Stimulated activated CD4-positive, alpha-beta T cell treated with anti-CD3 and anti-CD28 coated beads, Interleukin-4, amount 100 ng/mL, for 4 hours (primary cell): ENCODE measurements around the gene PPP4R4.

Source experiments
- DNase-seq, 2 experiments: peaks; one replicate each; pipeline ENCODE4 v3.0.0-alpha.2; 2020

PPP4R4 gene

DNA sequence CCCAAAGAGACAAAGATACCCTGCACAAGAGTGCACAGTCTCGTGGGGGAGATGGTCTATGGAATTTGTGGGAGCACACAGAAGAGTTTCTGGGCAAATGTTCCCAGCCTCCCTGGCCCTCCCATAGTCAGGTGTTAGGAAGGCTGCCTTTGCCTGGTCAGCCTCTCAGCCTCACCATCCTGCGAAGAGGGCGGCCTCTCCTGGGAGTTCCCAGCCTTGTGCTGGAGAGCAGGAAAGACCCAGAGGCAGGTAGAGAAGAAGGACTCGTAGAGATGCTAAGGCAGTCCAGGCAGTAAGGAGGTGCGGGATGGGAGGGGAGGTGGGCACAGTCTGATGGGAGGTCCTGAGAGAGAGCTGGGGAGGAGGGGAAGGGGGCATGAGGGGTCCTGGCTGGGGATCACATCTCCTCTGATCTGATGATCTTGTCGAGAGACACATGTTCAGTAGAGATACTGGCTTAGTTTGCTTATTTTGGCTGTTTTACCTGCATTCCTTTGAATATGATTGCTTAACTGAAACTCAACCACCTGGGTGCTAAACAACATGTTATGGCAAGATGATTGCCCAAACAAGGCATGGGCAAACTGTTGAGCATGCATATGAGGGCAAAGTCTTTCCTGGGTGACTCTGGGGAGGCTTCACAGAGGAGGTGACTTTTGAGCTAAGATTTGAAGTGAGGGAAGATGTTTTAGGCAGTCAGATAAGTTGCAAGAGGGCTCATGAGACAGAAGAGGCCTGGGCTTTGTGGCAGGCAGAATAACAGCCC is 138.5 kb downstream of the PPP4R4 start:
- no peak for DNase-seq

DNA sequence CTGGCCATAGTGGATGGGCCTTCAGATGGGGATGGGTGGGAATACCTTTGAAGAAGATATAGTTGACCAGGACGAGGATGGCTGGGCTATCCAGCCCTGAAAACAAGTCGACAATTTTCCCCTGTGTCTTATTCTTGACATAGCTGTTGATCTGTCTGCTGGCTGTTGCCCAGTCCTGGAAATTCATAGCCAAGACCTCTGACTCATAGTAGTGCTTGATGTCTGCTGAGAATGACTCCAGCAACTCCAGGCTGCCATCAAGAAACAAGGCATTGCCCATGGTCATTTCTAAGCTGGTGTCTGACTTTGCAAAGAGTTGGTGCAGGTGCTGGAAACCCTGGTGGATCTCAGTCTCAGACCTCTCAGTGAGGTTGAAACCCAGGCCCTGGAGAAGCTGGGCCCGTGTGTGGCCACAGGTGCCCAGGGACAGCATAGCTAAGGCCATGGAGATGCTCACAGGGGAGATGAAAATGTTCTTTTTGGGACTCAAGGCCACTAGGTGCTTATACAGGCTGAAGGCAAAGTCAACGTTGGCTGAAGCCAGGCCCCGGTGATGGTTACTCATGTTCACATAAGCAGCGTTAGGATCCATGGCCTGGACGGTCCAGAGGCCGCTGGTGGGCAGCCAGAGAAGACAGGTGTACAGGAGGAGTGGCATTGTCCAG is 140.0 kb downstream of the PPP4R4 start:
- DNase-seq, result no peak

GRCh38 chr14:94314890-94315289 is 140.8 kb downstream of the PPP4R4 start:
- DNase-seq, result no peak

DNA sequence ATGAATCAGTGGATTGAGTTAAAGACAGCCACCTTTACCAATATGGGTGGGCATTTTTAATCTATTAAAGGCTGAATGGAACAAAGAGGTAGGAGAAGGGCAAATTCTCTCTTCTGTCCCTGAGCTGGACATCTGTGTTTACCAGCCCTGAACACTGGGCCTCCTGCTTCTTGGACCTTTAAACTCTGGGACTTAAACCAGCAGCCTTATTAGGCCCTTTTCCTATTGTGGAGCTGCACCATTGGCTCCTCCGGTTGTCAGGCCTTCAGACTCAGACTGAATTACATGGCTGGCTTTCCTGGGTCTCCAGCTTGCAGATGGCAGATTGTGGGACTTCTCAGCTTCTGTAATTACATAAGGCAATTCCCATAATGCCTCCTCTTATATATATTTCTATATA is 142.6 kb downstream of the PPP4R4 start:
- no peak for DNase-seq

- no peak for DNase-seq
Measured at GRCh38 chr14:94317259-94317658, 143.1 kb downstream of the PPP4R4 start.

- DNase-seq, result no peak
Measured at GRCh38 chr14:94320243-94320642, 146.1 kb downstream of the PPP4R4 start.

DNA sequence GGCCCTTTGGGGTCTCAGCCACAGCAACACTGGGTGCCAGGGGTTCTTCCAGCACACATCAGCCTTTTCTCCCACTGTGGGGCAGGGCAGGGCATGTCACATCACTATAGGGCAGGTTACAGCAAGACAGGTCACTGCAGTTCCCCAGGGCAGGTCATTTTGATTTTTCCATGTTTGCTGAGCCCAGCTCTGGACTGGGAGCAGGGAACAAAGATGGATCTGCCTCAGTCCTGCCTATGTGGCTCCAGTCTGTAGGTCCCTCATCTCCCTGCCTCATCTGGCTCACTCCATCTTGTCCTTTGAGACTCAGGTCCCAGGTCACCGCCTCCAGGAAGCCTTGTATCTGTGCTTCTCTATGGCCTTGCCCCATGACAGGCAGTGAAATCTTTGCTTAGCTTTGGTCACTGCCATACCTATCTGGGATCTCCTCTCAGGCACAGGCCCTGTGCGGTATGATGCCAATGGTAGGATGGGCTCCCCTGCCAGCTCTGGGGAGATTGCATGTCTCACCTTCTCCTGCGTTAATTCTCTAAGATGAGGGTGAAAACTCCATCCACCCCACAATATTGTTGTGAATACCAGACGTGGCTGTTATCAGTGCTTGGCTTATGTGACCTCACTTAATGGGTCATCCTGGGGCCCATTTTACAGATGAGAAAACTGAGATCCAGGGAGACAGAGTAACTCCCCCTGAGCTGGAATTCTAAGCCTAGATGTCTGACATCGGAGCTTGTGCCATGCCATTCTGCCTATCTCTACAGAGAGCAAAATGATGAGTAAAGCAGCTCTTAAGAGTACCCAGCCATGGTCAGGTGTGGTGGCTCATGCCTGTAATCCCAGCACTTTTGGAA is 147.5 kb downstream of the PPP4R4 start:
- DNase-seq, result no peak

DNA sequence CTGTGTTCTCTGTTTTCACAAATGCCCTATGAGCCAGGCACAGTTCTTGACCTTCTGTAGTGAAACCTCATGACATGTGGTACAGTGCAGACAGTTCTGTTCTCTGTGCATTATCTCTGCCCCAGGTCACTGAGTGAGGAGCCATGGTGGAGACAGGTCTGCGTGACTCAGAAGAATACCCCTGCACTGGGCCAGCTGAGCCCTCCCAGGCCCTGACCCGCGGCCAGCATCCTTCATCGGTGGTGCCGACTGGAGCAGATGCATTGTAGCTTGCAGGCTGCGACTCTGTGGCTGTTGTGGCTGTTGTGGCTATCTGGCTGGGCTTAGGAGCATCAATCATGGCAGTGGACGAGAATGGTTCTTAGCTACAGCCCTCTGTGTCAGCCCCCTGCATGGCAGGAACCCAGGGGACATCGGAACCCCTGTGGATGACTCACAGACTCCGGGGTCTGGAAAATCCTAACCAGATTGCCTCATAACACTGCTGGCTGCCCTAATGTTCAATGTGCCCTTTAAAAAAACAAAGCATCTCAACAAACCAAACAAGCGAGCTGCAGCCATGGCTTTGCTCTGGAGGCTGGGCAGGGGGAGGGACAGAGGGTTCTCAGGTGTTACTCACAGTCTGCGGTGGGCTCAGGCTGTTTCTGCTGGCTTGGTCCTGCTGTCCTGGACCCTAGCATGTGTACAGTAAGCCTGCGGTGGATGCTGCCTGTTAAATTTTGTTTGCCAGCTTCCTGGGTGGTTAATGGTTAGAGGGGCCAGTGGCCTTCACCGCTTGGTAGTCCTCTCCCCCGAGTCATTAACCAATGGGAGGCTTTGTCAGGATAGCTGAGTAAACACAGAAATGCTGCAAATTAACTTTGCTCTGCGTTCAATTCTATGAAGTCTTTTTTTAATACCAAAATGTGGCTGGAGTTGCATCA is 148.8 kb downstream of the PPP4R4 start, which contains the start of gene SERPINA6:
Gene SERPINA6 (minus strand): TSS at position 689 of the 923 bp plus-strand sequence. CDS start 8,688 bp downstream, outside the sequence.
- no peak for DNase-seq

- no peak for DNase-seq
Measured at GRCh38 chr14:94328196-94328595, 154.1 kb downstream of the PPP4R4 start.
